ENCODE measurements around the gene ANO6. TPM values are rescaled to one million over a fixed set of nuclear protein-coding genes. Genes with fewer than 3 reads are reported as not detected.

The ANO6 gene
- total and polyA plus RNA-seq, 2 of the 4 experiments (the other 2 are of a cell fraction): 21.6 to 41.0 TPM

GRCh38 chr12:45381351-45381750 lies 165.5 kb downstream of the ANO6 start:
- H3K56ac ChIP-seq (ENCODE audit: extremely low read depth, insufficient read depth, low read length): no peak overlapping the region
- H2BK5ac ChIP-seq (ENCODE audit: low read depth, low read length, poor library complexity, severe bottlenecking): no peak overlapping the region
- no peaks in the 10 kb centered on the region for H4K20me1 ChIP-seq (ENCODE audit: insufficient read depth, low read length)
- no peak overlapping the region for H4K91ac ChIP-seq (ENCODE audit: insufficient read depth, low read depth, low read length)
- DNase-seq (peak; percentile 17), ATAC-seq (ENCODE audit: low read depth) (peak; percentile 32; the same call in 1 of the 2 replicates)
- H2BK120ac ChIP-seq (ENCODE audit: low read depth, low read length): no peak overlapping the region
- CTCF ChIA-PET: no interaction called here
- H4K8ac ChIP-seq (ENCODE audit: low read depth in 2 of 2, low read length in 2 of 2): no peak overlapping the region
- WGBS, 2 experiments (ENCODE audit: extremely low coverage in 2 of 2, insufficient read length in 1 of 2): 80% methylated on average over 1 of the region's 4 CpGs; no CpG with 5 or more reads in 1 of the 2 experiments
- H3K23ac ChIP-seq (ENCODE audit: low read depth, low read length): no peak overlapping the region
- no peak overlapping the region for H2AFZ ChIP-seq (replicated peaks; ENCODE audit: low read length, poor library complexity)
- H3K14ac ChIP-seq (replicated peaks; ENCODE audit: low read depth, low read length): no peak overlapping the region
- H3K9ac ChIP-seq (ENCODE audit: low read depth, low read length): no peak overlapping the region
- peaks cover 0 to 8% of the 10 kb centered on the region in 2 experiments; a peak in 3 of 4 replicates for H3K79me1 ChIP-seq (ENCODE audit: low read depth in 1 of 2, low read length in 2 of 2)
- H3K27me3 ChIP-seq (ENCODE audit: control insufficient read depth, insufficient read depth, low read length): no peaks in the 10 kb centered on the region
- H3K9me3 ChIP-seq (ENCODE audit: control insufficient read depth, insufficient read depth, low read length): no peaks in the 10 kb centered on the region
- no peak overlapping the region for H3K4me2 ChIP-seq (ENCODE audit: low read depth, low read length)
- dilution Hi-C loops (cut with HindIII; ENCODE audit: low sequenced_read_pairs, unreplicated experiment): no loop called here
- POLR2A ChIA-PET (ENCODE audit: unreplicated experiment): no interaction called here
- no peak overlapping the region for H3K18ac ChIP-seq (ENCODE audit: low read depth, low read length)
- H3K36me3 ChIP-seq (ENCODE audit: control insufficient read depth, insufficient read depth, low read length): peaks cover 6% of the 10 kb centered on the region
- no peak overlapping the region for H4K5ac ChIP-seq (ENCODE audit: low read depth, low read length)
- no TSS peak for BruUV-seq (replicated peaks)
- H2AK5ac ChIP-seq (ENCODE audit: low read depth, low read length): no peak overlapping the region
- H2BK15ac ChIP-seq (ENCODE audit: low read depth, low read length): no peak overlapping the region
- no peaks in the 10 kb centered on the region for H3K4me1 ChIP-seq (ENCODE audit: control insufficient read depth, insufficient read depth, low read length)
- no peak overlapping the region for H3K27ac ChIP-seq (ENCODE audit: insufficient read depth, low read length)
- no peak overlapping the region for H2AK9ac ChIP-seq (replicated peaks; ENCODE audit: low read depth, low read length, poor library complexity)
- no peak overlapping the region for H3K4ac ChIP-seq (ENCODE audit: low read depth, low read length)
- TF ChIP-seq, protein P1, sequence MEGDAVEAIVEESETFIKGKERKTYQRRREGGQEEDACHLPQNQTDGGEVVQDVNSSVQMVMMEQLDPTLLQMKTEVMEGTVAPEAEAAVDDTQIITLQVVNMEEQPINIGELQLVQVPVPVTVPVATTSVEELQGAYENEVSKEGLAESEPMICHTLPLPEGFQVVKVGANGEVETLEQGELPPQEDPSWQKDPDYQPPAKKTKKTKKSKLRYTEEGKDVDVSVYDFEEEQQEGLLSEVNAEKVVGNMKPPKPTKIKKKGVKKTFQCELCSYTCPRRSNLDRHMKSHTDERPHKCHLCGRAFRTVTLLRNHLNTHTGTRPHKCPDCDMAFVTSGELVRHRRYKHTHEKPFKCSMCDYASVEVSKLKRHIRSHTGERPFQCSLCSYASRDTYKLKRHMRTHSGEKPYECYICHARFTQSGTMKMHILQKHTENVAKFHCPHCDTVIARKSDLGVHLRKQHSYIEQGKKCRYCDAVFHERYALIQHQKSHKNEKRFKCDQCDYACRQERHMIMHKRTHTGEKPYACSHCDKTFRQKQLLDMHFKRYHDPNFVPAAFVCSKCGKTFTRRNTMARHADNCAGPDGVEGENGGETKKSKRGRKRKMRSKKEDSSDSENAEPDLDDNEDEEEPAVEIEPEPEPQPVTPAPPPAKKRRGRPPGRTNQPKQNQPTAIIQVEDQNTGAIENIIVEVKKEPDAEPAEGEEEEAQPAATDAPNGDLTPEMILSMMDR (conservative IDR thresholded peaks at IDR 0.05; ENCODE audit: low read depth, low read length): no peak
- no peak for TF ChIP-seq CHD1 (IDR thresholded peaks at IDR 0.05; ENCODE audit: low read depth, low read length)
- TF ChIP-seq USF2 (IDR thresholded peaks at IDR 0.05; ENCODE audit: low read depth, low read length): no peak
- no peak for TF ChIP-seq SMC3 (IDR thresholded peaks at IDR 0.05; ENCODE audit: low read depth, low read length)
- TF ChIP-seq FOS (IDR thresholded peaks at IDR 0.05; ENCODE audit: low read depth, low read length): no peak
- TF ChIP-seq CEBPB (IDR thresholded peaks at IDR 0.05; ENCODE audit: low read depth, low read length): no peak
- intact Hi-C loops (cut with micrococcal nuclease): no loop called here
- in situ Hi-C loops (cut with MboI; ENCODE audit: low sequenced_read_pairs): loop anchor here (10.0 kb wide), 1 partner anchor 197 kb away; no protein-coding TSS in a partner anchor
- H2BK20ac ChIP-seq (ENCODE audit: low read depth, low read length): no peak overlapping the region
- no peak overlapping the region for H3K4me3 ChIP-seq (ENCODE audit: insufficient read depth, low read depth, low read length)
- H3K9me1 ChIP-seq (ENCODE audit: insufficient read depth, low read length): peaks cover 12% of the 10 kb centered on the region

Data from IMR-90 (cell line).